ENCODE data around the gene MIDN. TPM values are rescaled to one million over a fixed set of nuclear protein-coding genes. Genes with fewer than 3 reads are reported as not detected.

MIDN gene
- total RNA-seq, 1 donor from 2014 or later, result 193 TPM

DNA sequence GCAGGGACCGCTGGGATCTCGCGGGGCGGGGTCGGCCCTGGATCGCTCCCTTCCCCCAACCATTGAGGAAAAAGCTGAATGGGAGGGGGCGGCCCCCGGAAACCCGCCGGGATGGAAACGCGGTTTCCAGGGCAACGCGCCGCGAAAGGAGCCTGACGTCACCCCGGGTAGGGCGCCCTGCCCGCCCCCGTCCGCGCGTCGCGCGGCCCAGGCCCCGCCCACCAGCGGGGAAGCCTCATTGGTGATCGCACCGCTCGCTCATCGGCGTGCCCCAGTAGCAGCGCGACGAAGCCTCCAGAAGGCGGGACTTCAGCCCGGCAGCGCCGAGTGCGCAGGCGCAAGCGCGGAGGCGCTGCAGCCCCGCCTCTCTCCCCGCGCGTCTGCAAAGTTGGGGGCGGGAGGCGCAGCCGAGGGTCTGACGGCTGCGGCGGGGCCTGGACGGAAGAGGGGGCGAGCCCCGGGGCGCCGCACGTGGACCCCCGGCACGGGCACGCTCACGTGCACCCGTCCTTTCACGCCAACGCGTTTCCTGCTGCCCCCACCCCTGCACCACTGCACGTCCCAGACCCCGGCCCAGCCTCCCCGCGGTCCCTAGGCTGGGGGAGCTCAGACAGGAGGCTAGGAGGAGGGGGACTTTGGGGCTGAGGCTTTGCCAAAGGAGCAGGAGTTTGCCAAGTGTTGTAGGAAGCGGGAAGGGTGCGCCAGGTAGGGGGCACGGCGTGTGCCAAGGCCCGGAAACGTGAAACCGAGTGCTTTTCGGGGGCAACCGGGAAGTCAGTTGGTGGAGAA lies 12.6 kb downstream of the MIDN start:
- H3K4me1 Mint-ChIP-seq (ENCODE audit: low read depth), result peaks cover 45% of the 10 kb centered on the region
- H3K36me3 Mint-ChIP-seq (ENCODE audit: insufficient read depth), result peaks cover 5% of the 10 kb centered on the region
- no peak for TF ChIP-seq CTCF (IDR thresholded peaks at IDR 0.05; ENCODE audit: unreplicated experiment)

DNA sequence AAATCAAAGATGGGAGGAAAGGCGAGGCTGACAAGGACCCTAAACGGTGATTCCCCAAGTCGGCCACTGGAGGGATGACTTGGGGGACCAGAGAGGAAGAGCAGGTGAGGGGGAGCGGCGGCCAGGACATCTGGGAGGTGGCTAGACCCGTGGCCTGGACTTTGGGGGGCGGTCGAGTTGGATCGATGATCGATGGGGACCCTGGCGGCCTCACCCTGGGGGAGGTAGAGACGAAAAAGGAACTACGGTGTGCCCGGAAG lies 13.1 kb downstream of the MIDN start:
- DNase-seq (ENCODE audit: low spot score, unreplicated experiment), result no peak
- H3K36me3 Mint-ChIP-seq (ENCODE audit: insufficient read depth), result peaks cover 5% of the 10 kb centered on the region
- H3K9me3 Mint-ChIP-seq (ENCODE audit: low read depth), result no peaks in the 10 kb centered on the region
- H3K4me3 Mint-ChIP-seq (ENCODE audit: low read depth), result peak overlapping the region; percentile 78
- no peaks in the 10 kb centered on the region for H3K27me3 Mint-ChIP-seq
- TF ChIP-seq CTCF (IDR thresholded peaks at IDR 0.05; ENCODE audit: unreplicated experiment), result peak; percentile 35
- peak overlapping the region; percentile 76 for H3K27ac Mint-ChIP-seq
- peaks cover 45% of the 10 kb centered on the region for H3K4me1 Mint-ChIP-seq (ENCODE audit: low read depth)

More for the DNA sequence above, 12.6 kb downstream of the MIDN start:
- no peaks in the 10 kb centered on the region for H3K9me3 Mint-ChIP-seq (ENCODE audit: low read depth)
- peak overlapping the region; percentile 78 for H3K4me3 Mint-ChIP-seq (ENCODE audit: low read depth)
- H3K27me3 Mint-ChIP-seq, result no peaks in the 10 kb centered on the region
- DNase-seq (ENCODE audit: low spot score, unreplicated experiment), result peak; percentile 93
- H3K27ac Mint-ChIP-seq, result peak overlapping the region; percentile 76

DNA sequence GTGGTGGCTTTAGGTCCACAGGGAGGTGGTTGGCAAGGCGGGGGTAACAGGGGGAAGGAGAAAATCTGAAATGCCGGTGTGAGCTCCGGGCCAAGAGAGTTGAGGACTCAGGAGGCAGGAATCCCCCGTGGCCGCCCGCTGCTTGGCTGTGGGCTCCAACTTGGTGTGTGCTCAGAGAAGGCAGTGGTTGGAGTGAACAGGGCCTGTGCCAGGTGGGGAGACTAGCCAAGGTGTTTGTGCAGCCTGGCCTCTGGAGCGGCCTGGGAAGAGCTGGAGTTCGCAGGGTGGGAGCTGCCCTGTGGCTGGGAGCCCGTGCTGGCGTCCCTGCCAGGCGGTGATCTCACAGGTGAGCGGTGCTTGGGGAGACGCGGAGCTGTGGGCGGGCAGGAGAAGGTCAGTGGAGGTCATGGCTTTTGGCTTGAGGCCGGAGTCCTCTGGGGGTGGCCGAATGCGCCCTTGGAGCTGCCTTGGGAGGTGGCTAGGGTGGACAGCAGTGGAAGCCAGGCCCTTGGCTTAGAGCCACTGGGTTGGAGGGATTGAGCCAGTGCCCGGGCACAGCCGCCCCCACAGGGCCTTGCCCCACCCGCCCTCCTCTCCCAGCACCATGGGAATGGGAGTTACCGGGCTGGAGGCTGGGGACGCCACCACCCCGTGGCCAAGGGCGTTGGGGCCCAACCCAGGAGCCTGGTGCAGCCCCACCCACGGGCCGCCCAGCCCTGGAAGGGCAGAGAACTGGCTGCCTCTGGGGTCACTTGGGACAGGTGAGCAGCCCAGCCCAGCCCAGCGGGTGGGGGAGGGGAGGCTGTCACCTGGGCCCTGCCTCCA lies 13.6 kb downstream of the MIDN start:
- peaks cover 45% of the 10 kb centered on the region for H3K4me1 Mint-ChIP-seq (ENCODE audit: low read depth)
- H3K36me3 Mint-ChIP-seq (ENCODE audit: insufficient read depth), result peaks cover 5% of the 10 kb centered on the region
- TF ChIP-seq CTCF (IDR thresholded peaks at IDR 0.05; ENCODE audit: unreplicated experiment), result no peak
- peaks cover under 1% of the 10 kb centered on the region for H3K27me3 Mint-ChIP-seq
- no peak for DNase-seq (ENCODE audit: low spot score, unreplicated experiment)
- peak overlapping the region; percentile 88 for H3K27ac Mint-ChIP-seq
- no peaks in the 10 kb centered on the region for H3K9me3 Mint-ChIP-seq (ENCODE audit: low read depth)
- H3K4me3 Mint-ChIP-seq (ENCODE audit: low read depth), result peak overlapping the region; percentile 78

GRCh38 chr19:1262623-1263123 lies 14.3 kb downstream of the MIDN start:
- no peak for DNase-seq (ENCODE audit: low spot score, unreplicated experiment)
- Mint-ChIP-seq H3K9me3 (ENCODE audit: low read depth) (no peaks in the 10 kb centered on the region), H3K27ac (peak overlapping the region; percentile 88), H3K4me3 (ENCODE audit: low read depth) (no peak overlapping the region), H3K4me1 (ENCODE audit: low read depth) (peaks cover 44% of the 10 kb centered on the region), H3K27me3 (peaks cover 5% of the 10 kb centered on the region), H3K36me3 (ENCODE audit: insufficient read depth) (peaks cover 2% of the 10 kb centered on the region)
- no peak for TF ChIP-seq CTCF (IDR thresholded peaks at IDR 0.05; ENCODE audit: unreplicated experiment)

DNA sequence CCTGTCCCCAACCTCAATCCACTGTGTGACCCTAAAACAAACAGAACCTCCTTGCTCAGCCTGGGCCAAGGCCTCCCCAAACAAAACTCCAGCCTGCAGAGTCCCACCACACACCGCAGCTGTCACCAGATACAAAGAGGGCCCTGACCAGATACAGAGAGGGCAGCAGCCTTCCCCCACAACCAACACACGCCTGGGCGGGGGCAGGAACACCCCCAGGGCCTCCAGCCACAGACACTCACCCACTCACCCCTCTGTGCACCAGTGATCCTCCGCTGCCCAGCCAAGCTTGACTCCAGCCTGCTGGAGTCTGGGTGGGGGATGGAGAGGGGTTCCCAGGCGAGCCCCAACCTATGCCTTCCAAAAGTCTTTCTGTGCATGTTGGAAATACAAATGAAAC lies 14.8 kb downstream of the MIDN start:
- Mint-ChIP-seq H3K27me3 (peaks cover 5% of the 10 kb centered on the region), H3K27ac (peak overlapping the region; percentile 84), H3K36me3 (ENCODE audit: insufficient read depth) (no peaks in the 10 kb centered on the region), H3K9me3 (ENCODE audit: low read depth) (no peaks in the 10 kb centered on the region), H3K4me3 (ENCODE audit: low read depth) (peak overlapping the region; percentile 24), H3K4me1 (ENCODE audit: low read depth) (peaks cover 42% of the 10 kb centered on the region)
- no peak for DNase-seq (ENCODE audit: low spot score, unreplicated experiment)
- no peak for TF ChIP-seq CTCF (IDR thresholded peaks at IDR 0.05; ENCODE audit: unreplicated experiment)

Data from progenitor cell of endocrine pancreas (in vitro differentiated cells).